HFF-Myc (cell line): ENCODE measurements around the gene C17orf58.
A peak's percentile ranks its signal among the peaks of the same experiment; 100 is the strongest.

Source experiments
- DNase-seq: peaks from one replicate; pipeline ENCODE4 v3.0.0-alpha.2; 2011; ENCODE audit warnings: low read depth; ENCODE audit errors: extremely low read depth
- H3K4me3 ChIP-seq: replicated peaks from 2 replicates; pipeline ENCODE4 v1.5.1; 2011; ENCODE audit warnings: low read depth, mild to moderate bottlenecking, control low read depth, low read length
- TF ChIP-seq, protein P1 (sequence below): IDR thresholded peaks from 2 replicates; pipeline ENCODE4 v1.5.1; 2012; ENCODE audit warnings: mild to moderate bottlenecking, low read depth, low read length, control low read depth; ENCODE audit errors: missing control alignments

The C17orf58 gene

GRCh38 chr17:67999291-67999911 lies 3.1 kb upstream of the C17orf58 start:
- TF ChIP-seq, protein P1, sequence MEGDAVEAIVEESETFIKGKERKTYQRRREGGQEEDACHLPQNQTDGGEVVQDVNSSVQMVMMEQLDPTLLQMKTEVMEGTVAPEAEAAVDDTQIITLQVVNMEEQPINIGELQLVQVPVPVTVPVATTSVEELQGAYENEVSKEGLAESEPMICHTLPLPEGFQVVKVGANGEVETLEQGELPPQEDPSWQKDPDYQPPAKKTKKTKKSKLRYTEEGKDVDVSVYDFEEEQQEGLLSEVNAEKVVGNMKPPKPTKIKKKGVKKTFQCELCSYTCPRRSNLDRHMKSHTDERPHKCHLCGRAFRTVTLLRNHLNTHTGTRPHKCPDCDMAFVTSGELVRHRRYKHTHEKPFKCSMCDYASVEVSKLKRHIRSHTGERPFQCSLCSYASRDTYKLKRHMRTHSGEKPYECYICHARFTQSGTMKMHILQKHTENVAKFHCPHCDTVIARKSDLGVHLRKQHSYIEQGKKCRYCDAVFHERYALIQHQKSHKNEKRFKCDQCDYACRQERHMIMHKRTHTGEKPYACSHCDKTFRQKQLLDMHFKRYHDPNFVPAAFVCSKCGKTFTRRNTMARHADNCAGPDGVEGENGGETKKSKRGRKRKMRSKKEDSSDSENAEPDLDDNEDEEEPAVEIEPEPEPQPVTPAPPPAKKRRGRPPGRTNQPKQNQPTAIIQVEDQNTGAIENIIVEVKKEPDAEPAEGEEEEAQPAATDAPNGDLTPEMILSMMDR: no peak
- H3K4me3 ChIP-seq: no peak overlapping the region
- no peak for DNase-seq

DNA sequence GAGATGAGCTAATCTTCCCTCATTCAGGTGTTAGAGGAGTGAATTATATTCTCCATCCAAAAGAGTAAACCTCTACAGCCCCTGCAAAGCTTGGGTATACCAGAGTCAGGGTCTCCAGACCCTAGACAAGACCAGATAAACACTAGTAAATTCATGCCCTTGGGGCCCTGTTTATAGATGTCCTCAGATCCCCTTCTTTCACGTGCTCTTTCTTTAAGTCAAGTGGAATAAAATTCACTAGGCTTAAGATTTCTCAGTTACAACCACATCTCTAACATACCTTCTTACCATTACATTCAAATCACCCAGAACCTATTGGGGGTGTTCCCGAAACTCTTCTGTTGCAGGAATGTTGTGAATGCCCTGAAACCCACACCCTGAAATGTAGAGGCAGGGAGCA lies 2.2 kb upstream of the C17orf58 start:
- TF ChIP-seq, protein P1: no peak
- DNase-seq: no peak
- no peak overlapping the region for H3K4me3 ChIP-seq

DNA sequence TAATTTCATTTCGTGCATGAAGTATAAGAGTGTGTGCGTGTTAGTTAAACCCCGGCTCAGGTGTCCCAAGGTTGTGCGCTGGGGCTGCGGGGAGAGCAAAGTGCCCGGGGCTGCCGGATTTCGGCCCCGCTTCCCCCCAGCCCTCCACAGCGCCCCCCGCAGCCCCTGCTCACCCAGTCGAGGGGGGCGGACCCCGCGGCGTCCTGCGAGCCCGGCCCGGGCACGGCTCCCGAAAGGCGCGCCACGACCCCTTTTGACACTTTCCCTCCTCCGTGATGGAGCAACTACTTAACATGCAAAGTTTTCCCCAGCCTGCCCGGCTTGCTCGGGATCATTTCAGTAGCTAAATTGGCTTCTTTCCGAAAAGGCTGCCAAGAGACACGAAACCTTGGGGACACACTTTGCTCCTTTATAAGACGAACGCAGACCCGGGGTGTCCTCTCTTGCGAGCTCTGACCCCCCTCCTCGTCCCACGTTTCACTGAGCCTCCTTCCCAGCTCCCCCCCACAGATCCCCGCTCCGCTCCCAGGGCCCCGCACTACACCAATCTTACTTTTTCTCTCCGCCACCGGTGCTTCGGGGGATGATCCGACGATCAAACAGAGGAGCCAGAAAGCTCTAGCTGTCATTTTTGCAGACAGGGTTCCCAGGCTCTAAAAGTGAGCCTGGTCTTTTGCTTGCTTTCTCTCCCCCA lies 552 bp downstream of the C17orf58 start:
- H3K4me3 ChIP-seq: peak overlapping the region; percentile 52
- DNase-seq: no peak
- TF ChIP-seq, protein P1: no peak

DNA sequence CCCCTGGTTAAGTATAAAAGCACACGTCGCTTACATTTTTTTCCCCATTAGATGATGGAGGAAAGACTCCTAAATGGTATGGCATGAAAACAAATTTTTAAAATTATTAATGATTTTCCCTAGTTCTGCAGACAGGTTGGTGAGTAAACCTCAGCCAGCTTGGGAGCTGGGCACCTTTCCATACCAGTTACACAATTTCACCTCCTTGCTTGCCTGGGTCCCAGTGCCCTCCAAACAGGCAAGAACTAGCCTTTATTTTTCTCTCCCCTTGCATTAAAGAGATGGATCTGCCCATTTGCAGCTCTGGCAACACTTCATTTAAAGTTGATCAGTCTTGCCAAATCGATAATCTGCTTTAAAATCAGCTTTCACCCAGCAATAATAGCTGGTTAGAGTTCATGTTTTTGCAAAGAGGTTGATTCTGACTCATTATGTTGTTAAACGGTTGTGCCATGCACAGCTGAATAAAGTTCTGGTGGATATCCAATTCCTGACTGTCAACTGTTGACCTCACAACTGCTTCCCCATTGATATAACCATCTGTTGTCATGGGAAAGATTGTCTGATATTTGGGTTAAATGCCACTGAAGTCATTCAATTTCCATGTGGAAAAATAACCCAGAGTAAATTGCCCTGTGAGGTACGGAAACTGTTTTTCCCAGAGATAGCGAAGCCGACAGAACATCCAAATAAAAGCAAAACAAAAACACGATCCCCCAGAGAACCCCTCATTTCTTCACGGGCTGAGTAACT lies 1.3 kb downstream of the C17orf58 start:
- H3K4me3 ChIP-seq: peak overlapping the region; percentile 62
- TF ChIP-seq, protein P1: no peak

GRCh38 chr17:67993998-67994361 lies 2.3 kb downstream of the C17orf58 start:
- H3K4me3 ChIP-seq: peak overlapping the region; percentile 62
- TF ChIP-seq, protein P1: no peak
- no peak for DNase-seq

More for the DNA sequence above, 1.3 kb downstream of the C17orf58 start:
- DNase-seq: peak; percentile 38

GRCh38 chr17:67993153-67993997 lies 2.9 kb downstream of the C17orf58 start:
- H3K4me3 ChIP-seq: peak overlapping the region; percentile 81
- no peak for DNase-seq
- TF ChIP-seq, protein P1: no peak
